Measurements from ENCODE around the gene CHRNA4.

GRCh38 chr20:63315731-63316491, 45.2 kb downstream of the CHRNA4 start:
- TF ChIP-seq ZNF384 (IDR thresholded peaks at IDR 0.05) (no peak), ELF4 (IDR thresholded peaks at IDR 0.05) (no peak), ARNT (IDR thresholded peaks at IDR 0.05) (no peak), LEF1 (IDR thresholded peaks at IDR 0.05; ENCODE audit: borderline replicate concordance) (no peak), HDGF (IDR thresholded peaks at IDR 0.05; ENCODE audit: borderline replicate concordance) (no peak), SUZ12 (IDR thresholded peaks at IDR 0.05) (no peak), FOXM1 (IDR thresholded peaks at IDR 0.05; ENCODE audit: borderline replicate concordance) (no peak), FOXK2 (IDR thresholded peaks at IDR 0.05) (no peak), TARDBP (IDR thresholded peaks at IDR 0.05) (no peak), L3MBTL2 (conservative IDR thresholded peaks at IDR 0.05) (no peak), NFRKB (IDR thresholded peaks at IDR 0.05) (no peak), CTBP1 (IDR thresholded peaks at IDR 0.05; ENCODE audit: borderline replicate concordance) (no peak)
- TF ChIP-seq, protein P1, sequence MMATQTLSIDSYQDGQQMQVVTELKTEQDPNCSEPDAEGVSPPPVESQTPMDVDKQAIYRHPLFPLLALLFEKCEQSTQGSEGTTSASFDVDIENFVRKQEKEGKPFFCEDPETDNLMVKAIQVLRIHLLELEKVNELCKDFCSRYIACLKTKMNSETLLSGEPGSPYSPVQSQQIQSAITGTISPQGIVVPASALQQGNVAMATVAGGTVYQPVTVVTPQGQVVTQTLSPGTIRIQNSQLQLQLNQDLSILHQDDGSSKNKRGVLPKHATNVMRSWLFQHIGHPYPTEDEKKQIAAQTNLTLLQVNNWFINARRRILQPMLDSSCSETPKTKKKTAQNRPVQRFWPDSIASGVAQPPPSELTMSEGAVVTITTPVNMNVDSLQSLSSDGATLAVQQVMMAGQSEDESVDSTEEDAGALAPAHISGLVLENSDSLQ (IDR thresholded peaks at IDR 0.05): no peak
